ENCODE data around the gene FANCF.
A peak's percentile ranks its signal among the peaks of the same experiment; 100 is the strongest.

The FANCF gene

DNA sequence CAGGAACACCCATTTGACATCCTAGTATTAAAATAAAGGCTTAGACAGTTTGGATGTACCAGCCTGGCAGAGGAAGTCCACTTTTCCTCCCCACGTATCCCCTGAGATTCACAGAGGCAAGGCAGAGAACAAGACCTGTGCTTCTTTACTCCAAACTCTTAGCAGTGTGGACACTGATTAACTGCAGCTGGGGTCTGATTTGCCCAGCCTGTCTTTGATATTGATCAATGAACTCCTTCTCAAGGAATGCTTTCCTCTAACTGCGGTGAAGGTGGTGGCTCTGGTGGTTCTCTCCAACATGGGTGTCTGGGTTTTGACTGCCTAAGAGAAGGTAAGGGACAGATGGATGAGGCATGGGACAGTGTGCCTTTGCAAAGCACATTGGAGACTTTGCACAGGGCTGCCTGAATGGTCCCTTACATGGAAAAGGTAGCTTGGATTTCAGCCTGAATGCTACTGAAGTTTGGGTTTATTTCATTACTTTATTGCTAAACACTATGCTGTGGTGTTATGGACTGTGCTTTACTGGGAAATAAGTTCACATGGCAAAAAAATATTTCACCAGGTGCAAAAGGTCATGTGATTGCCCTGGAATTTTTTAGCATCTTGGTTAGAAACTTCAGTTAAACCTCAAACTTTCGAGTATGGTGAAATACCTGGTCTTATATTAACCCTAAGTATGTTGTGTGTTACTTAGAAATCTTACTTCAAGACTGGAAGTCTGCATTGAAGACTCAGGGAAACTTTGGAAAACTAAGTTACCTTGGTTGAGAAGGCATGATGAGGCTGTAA, 42.6 kb upstream of the FANCF start:
- H3K4me3 Mint-ChIP-seq: peak overlapping the region; percentile 89 to 90 (median 90)
- TF ChIP-seq, protein P1, sequence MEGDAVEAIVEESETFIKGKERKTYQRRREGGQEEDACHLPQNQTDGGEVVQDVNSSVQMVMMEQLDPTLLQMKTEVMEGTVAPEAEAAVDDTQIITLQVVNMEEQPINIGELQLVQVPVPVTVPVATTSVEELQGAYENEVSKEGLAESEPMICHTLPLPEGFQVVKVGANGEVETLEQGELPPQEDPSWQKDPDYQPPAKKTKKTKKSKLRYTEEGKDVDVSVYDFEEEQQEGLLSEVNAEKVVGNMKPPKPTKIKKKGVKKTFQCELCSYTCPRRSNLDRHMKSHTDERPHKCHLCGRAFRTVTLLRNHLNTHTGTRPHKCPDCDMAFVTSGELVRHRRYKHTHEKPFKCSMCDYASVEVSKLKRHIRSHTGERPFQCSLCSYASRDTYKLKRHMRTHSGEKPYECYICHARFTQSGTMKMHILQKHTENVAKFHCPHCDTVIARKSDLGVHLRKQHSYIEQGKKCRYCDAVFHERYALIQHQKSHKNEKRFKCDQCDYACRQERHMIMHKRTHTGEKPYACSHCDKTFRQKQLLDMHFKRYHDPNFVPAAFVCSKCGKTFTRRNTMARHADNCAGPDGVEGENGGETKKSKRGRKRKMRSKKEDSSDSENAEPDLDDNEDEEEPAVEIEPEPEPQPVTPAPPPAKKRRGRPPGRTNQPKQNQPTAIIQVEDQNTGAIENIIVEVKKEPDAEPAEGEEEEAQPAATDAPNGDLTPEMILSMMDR (IDR thresholded peaks at IDR 0.05; ENCODE audit: unreplicated experiment in 3 of 3): no peak
- H3K9me3 Mint-ChIP-seq: no peaks in the 10 kb centered on the region

GRCh38 chr11:22666688-22667439, 41.2 kb upstream of the FANCF start:
- H3K9me3 Mint-ChIP-seq: no peaks in the 10 kb centered on the region
- H3K4me1 Mint-ChIP-seq: peaks cover 22% of the 10 kb centered on the region

More for the DNA sequence above, 42.6 kb upstream of the FANCF start:
- peaks cover 12% of the 10 kb centered on the region for H3K27me3 Mint-ChIP-seq (ENCODE audit: low read depth)
- peak overlapping the region; percentile 75 to 81 (median 80) for H3K27ac Mint-ChIP-seq
- no peaks in the 10 kb centered on the region for H3K36me3 Mint-ChIP-seq (ENCODE audit: low read depth)
- H3K4me1 Mint-ChIP-seq: peaks cover 22% of the 10 kb centered on the region

DNA sequence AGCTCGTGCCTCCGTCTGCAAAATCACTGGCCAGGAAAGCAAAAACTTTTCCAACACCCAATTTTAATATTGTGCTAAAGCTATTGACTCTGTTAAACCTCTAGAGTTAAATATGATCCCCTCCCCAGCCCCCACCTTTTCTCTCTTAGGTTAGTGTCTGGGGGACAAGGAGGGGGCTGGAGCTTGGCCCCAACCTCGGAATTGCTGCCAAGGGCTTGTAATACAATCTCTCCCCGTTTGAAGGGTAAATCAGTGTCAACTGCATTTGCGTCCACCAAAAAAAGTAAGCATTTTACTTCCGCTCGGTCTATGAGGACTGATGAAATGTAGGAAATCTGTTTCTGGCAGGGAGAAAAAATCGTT, 40.7 kb upstream of the FANCF start, which contains the start of gene GAS2:
Gene GAS2, plus strand, starts transcription at position 287 of the 363 bp plus-strand sequence. CDS start 8,259 bp downstream, outside the sequence.
- TF ChIP-seq, protein P1 (IDR thresholded peaks at IDR 0.05; ENCODE audit: unreplicated experiment in 3 of 3): no peak
- no peaks in the 10 kb centered on the region for H3K9me3 Mint-ChIP-seq
- no peaks in the 10 kb centered on the region for H3K36me3 Mint-ChIP-seq (ENCODE audit: low read depth)

More at GRCh38 chr11:22666688-22667439, 41.2 kb upstream of the FANCF start:
- Mint-ChIP-seq H3K27me3 (ENCODE audit: low read depth) (peaks cover 12% of the 10 kb centered on the region), H3K36me3 (ENCODE audit: low read depth) (no peaks in the 10 kb centered on the region), H3K27ac (peak overlapping the region; percentile 75 to 89 (median 88)), H3K4me3 (peak overlapping the region; percentile 89 to 90 (median 90))
- TF ChIP-seq, protein P1 (IDR thresholded peaks at IDR 0.05; ENCODE audit: unreplicated experiment in 3 of 3): peak in 2 of 3 experiments; percentile 15 to 16

DNA sequence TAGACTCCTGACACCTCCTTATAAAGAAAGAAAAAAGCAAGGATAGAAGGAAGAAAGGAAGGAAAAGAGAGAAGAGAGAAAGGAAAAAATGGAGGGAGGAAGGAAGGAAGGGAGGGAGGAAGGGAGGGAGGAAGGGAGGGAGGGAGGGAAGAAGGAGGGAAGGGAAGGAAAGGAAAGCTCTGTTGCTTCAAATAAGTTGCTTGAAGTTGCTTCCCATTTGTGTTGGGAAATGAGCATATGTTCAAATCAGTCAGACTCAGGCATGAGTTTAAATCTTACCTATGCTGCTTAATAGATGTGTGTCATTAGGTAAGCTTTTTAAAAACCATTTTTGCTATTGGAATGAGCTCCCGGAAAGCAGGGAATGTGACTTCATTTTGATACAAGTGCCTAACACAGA, 34.2 kb upstream of the FANCF start:
- Mint-ChIP-seq H3K4me3 (no peak overlapping the region), H3K36me3 (ENCODE audit: low read depth) (no peaks in the 10 kb centered on the region), H3K27me3 (ENCODE audit: low read depth) (no peaks in the 10 kb centered on the region), H3K4me1 (peaks cover 15% of the 10 kb centered on the region), H3K9me3 (no peaks in the 10 kb centered on the region), H3K27ac (no peak overlapping the region)
- TF ChIP-seq, protein P1 (IDR thresholded peaks at IDR 0.05; ENCODE audit: unreplicated experiment in 3 of 3): no peak

More for the DNA sequence above, 40.7 kb upstream of the FANCF start, which contains the start of gene GAS2:
- H3K4me3 Mint-ChIP-seq: peak within 1 kb of the TSS; percentile 89 to 90 (median 90)
- H3K27ac Mint-ChIP-seq: peak within 1 kb of the TSS; percentile 75 to 89 (median 88)
- H3K27me3 Mint-ChIP-seq (ENCODE audit: low read depth): peaks cover 12% of the 10 kb centered on the region
- peaks cover 22% of the 10 kb centered on the region for H3K4me1 Mint-ChIP-seq

- peaks cover 15% of the 10 kb centered on the region for H3K4me1 Mint-ChIP-seq
- TF ChIP-seq, protein P1 (IDR thresholded peaks at IDR 0.05; ENCODE audit: unreplicated experiment in 3 of 3): no peak
Measured at GRCh38 chr11:22657101-22657694, 31.6 kb upstream of the FANCF start.

More at GRCh38 chr11:22657101-22657694, 31.6 kb upstream of the FANCF start:
- H3K27ac Mint-ChIP-seq: peak overlapping the region in 1 of 3 experiments; percentile 9
- H3K9me3 Mint-ChIP-seq: peaks cover 5% of the 10 kb centered on the region
- peaks cover 6% of the 10 kb centered on the region for H3K36me3 Mint-ChIP-seq (ENCODE audit: low read depth)
- H3K27me3 Mint-ChIP-seq (ENCODE audit: low read depth): no peaks in the 10 kb centered on the region
- no peak overlapping the region for H3K4me3 Mint-ChIP-seq
